ENCODE measurements around the gene UBAC2.
"Not testable (repeated sequence)": the region's sequence is repeated elsewhere in the genome, so short reads cannot be mapped to it uniquely, and the experiment has no call there.

The UBAC2 gene

DNA sequence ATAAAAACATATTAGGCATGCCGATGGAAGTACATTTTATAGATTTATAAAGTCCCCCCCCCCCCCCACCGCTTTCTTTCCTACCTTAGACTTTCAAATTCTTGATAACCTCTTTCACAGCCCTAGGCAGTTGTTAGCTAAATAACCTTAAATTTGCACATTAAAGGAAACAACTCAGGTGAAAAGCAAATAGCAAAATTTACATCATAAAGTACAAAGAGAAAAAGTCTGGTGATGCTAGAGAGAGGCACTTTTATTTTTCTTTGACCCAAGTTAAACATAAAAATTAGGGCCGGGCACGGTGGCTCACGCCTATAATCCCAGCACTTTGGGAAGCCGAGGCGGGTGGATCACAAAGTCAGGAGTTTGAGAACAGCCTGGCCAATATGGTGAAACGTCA, 15.0 kb upstream of the UBAC2 start:
- no peak for DNase-seq

DNA sequence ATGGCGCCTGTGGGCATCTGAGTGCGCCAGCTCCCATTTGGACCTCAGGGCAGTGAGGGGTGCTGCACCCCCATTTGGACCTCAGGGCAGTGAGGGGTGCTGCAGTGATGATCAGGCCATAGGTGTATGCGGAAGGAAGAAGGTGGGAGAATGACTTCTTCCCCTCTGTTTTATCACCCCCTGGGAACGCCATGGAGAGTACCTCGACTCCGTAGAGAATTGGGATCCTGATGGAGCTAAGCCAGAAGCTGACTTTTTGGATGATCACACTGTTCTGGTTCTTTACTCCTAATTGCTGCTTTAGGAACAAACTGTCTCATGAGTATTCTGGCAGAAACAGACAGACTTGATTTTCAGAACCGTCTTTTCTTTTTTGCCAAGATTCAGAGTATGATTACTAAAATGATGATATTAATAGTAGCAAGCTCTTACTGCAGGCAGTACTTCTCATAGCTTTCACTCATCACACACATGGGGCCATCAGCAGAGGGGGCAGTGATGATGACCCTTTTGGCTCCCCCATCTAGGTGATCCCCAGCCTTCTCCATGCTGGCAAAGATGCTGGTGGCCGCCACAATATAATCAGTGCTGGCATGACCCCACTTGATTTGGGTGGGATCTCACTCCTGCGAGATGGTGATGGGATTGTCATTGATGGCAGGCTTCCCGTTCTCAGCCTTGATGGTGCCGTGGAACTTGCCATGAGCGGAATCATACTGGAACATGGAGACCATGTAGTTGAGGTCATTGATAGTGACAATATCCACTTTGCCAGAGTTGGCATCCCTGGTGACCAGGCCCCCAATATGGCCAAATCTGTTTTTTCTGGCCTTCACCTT, 10.3 kb upstream of the UBAC2 start:
- DNase-seq = no peak

DNA sequence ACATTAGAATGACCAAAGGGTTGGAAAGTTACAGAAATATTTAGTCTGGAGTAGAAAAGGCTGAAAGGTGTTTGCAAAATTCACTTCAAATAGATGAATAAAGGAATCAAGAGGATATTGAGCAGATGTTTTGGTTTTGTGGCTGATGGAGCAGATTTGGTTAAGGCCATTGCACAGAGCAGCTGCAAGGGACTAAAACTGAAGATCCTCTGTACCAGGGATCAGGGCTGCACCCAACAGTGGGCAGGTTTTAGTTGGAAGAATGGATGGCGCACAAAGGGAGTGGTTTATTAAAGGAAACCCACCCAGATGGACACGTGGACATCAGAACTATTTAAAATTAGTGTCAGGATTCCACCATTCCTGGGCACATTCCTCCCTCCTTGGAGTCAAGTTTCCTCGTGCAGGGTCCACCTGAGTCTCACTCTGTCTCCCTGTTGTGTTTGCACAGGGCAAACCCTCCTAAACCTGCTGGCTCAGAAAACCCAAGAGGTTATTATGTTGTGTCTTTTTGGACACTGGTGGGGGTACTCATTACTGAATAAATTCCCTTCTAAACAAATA, 9.2 kb upstream of the UBAC2 start:
- DNase-seq = no peak

DNA sequence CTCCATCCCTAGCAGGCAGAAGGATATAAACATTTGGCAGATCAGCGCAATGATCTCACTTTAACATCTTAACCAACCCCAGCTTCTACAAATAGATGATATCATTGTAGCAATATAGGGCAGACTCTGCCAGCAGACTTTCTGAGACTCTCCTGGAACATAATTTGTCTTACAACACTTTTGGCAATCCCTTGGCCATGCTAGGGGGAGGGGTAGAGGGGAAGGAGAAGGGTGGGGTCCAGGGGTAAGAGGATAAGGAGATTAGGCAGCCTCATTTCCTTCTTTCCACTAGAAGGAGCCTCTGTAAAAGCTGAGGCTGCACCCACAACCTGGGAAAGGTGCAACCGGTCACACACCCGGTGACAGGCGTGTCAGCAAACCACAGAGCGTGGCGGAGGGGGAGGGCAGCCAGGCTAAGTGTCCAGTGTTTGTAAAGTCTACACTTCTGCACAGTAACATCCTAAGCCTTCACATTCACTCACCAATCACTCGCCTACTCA, 8.7 kb upstream of the UBAC2 start:
- no peak for DNase-seq

DNA sequence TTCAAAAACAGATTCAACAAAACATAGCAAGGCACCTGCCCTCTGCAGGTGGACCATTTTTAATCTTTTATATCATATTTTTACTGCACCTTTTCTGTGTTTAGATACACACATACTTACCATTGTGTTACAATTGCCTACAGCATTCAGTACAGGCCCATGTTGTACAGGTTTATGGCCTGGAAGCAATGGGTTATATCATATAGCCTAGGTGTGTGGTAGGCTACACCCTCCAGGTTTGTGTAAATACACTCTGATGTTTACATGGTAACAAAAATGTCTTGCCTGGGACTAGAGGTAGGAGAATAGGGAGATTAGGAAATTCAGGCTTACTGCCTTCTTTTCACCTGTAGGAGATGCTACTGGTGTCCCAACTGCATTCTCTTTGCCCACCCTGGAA, 8.2 kb upstream of the UBAC2 start:
- no peak for DNase-seq

DNA sequence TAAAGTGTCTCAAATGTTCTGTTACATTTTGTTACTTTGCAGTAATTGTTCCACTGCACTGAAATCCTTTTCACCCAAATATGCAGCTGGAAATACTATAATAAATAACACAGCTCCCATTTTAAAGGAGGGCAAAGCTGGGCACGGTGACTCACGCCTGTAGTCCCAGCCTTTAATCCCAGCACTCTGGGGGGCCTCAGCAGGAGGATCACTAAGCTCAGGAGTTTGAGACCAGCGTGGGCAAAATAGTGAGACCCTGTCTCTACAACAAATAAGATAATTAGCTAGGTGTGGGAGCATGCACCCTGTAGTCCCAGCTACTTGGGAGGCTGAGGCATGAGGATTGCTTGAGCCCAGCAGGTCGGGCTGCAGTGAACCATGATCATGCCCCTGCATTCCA, 7.5 kb upstream of the UBAC2 start:
- no peak for DNase-seq

DNA sequence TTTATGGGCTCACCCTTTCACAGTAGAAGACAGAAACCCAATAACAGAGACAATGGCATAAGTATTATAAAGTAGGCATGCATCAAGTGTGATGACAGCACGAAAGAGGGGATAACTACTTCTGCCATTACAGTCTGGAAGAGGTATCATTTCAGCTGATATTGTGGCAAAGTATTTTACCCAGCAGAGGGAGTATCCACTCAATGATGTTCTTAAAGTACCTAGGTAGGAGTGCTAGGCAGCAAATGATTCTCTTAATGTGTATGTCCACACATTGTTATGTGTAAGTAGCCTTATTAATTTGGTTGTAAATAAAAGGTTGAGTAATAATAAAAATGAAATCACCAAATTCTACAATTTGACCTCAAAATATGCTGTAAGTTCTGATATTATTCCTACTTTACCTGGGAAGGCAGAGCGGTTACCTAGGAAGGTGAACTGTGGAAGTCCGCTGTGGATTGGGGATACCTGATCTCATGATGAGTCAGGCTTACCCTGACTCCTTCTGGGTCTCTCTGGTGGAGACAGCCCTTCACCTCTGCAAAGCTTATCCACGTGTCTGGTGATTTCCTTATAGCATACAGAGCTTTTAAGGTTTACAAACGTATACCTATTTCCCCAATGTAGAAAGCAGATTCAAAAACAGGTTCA, 4.1 kb upstream of the UBAC2 start:
- DNase-seq = no peak

DNA sequence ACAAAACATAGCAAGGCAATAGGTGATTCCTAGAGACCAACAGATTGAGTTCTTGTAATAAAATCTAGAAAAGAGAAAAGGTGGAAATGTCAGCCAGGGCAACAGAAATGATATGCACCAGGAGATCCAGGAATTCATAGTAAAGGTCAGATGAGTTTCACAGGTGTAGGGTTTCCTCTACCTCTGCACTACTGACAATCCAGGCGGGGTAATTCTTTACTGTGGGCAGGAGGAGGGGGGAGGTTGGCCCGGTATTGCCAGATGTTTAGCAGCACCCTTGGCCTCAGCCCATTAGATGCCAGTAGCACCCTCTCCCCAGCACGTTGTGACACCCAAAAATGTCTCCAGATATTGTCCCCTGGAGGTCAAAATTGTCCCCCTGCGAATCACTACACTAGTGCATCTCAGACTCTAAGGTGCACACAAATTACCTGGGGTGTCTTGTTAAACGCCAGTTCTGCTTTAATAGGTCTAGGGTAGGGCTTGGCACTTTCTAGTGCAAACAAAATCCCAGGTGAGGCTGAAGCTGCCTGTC, 3.5 kb upstream of the UBAC2 start:
- DNase-seq = no peak

DNA sequence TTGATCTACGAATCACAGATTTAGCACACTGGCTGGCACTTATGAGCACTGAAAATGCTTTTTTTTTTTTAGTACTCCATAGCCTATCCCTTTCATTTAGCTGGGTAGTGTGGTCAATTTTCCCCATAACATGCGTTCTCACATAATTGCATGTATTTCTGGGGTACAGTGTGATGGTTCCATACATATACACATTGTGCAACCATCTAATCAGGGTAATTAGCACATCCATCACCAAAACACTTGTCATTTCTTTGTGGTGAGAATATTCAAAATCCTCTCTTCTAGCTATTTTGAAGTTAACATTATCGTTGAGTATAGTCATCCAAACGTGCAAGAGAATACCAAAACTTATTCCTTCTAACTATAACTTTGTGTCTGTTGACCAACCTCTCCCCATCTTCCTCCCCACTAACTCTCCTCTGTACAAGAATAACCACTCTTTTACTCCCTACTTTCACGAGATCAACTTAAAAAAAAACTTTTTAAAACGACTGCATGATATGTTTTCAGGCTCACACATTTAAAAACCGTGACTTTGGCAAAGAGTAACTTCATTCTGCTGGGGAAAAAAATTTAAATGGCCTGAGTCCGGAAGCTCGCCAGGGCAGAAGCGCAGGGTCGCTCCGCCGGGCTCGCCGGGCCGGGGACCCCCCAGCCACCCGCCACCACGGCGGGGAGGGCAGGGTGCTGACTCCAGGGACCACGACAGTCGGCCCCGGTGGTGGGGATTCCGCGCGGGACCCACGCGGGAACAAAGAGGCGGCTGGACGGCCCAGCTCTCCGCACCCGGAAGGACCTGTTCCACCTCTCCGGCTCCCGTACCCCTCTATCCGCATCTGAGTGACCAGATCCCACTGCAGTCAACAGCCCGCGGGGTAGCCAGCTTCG, 868 bp upstream of the UBAC2 start:
- peak in 8 of 51 donors; percentile 34 to 65 (median 44) for DNase-seq

DNA sequence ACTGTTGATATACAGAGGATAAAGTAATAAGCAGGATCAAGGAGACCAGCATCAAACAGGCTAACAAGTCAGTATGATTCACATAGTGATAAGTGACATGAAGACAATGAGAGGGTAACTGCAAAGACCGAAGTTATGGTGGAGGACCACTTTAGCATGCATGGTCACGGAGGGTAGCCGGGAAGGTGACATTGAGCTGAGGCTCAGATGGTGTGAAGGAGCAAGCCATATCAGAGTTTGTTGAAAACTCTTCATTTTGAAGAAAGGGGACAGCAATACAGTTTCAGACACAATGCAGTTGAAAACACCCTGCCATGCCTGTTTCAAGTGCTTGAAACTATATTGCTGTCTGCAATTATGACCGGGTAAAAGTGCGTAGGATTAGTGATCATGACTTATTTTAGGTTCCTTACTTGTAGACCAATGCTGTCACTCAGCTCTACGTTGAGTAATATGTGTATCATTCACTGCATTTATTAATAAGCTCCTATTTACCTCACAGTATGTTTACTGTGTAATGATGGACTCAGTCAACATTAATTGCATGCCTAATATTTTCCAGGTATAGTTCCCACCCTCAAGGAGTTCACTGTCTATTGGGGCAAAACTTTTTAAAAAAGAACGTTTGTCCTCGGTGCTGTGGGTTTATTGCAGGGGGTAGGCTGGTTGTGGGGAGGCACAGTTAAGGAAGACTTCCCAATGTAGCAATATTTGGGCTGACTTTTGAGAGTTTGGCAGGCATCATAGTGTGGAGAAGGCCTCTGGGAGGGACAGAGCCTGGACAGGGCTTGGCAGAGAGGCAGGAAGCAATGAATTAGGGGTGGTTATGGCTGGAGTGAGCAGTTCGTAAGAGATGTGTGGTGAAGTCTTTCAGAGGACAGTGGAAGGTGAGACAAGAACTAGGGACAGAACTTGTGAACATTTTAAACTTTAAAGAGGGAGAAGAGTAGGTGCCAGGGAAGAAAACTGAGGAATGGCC, 3.2 kb downstream of the UBAC2 start:
- no peak for DNase-seq

DNA sequence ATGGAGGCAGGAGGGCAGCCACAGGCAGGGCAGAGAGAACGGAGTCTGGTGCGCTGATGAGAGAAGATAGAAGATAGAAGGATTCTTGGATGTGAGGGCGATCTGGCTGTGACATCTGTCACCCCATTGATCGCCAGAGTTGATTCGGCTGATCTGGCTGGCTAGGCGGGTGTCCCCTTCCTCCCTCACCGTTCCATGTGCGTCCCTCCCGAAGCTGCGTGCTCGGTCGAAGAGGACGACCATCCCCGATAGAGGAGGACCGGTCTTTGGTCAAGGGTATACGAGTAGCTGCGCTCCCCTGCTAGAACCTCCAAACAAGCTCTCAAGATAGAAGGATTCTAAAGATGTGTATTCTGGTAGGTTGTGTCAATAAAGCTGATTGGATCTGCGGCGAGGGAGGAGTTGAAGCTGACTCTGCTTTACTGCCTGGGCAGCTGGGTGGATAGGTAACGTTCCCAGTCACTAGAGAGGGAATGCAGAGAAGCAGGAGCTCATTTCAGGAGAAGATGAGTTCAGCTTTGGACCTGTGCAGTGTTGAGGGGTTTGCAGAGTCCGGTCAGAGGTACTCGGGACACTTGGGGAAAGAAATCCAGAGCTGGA, 5.1 kb downstream of the UBAC2 start:
- no peak for DNase-seq

DNA sequence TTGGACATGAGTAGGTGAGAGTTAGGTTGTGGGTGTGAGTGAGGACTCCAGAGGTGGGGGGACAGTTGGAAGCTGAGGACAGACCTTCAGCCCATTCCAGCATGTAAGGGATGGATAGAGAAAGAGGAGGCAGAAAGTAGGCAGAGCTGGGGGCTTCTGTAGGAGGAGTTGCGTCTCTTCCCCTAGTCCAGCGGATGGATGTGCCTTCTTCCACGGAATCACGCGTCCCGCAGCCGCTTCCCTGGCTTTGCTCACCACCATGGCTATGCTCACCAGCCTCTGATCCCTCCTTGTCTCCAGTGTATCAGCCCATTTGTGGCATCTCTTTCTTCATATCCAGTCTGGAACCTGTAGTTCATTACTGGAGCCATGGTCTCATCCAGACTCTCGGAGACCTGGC, 5.6 kb downstream of the UBAC2 start:
- no peak for DNase-seq

DNA sequence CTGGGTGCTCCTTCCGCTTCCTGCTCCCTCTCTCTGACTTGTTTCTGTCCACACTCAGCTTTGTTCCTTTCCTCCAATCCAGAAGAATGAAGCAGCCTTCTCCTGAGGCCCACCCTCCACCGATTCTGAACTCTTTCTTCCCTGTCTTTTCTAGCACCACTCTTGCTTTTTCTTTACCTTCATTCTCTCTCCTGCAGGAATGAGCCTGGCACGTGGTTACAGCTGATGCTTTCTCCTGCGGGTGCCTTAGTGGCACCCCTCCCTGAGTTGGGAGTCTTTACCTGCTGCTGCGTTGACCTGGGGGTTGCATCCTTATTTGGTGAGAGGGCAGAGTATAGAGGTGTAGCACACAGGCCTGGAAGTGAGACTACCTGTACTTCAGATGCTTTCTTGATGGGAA, 6.2 kb downstream of the UBAC2 start:
- no peak for DNase-seq

DNA sequence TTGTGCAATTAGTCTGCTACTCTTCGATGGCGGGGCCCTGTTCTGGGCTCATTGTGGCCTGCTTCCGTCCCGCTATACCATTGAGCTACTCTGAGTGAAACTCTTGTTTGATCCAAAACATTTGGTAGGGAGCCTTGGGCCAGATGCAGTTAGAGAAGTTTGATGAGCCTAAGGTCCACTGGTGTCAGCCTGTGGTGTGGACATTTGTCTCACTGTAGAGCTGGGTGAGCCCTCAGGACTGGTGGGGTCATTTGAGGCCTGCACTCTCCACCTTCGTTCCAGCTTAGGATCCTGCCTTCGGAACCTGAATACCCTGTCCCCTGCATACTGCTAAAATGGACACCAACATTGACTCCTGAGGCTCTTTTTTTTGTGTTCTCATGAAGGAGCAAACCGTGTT, 6.9 kb downstream of the UBAC2 start:
- DNase-seq = no peak

DNA sequence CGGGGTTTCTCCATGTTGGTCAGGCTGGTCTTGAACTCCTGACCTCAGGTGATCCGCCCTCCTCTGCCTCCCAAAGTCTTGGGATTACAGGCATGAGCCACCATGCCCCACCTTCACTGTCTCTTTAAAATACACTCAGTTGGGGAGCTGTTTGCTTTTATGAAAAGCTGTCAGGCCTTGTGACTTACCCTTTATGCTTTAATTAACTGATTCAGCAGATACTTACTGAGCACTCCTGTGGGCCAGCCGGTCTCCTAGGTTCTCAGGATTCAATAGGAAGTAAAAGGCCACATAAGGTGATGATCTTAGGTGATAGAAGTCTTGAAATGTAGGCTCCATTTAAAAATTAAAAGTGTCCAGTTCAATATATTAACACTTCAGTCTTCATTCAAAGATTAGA, 7.5 kb downstream of the UBAC2 start:
- no peak for DNase-seq

DNA sequence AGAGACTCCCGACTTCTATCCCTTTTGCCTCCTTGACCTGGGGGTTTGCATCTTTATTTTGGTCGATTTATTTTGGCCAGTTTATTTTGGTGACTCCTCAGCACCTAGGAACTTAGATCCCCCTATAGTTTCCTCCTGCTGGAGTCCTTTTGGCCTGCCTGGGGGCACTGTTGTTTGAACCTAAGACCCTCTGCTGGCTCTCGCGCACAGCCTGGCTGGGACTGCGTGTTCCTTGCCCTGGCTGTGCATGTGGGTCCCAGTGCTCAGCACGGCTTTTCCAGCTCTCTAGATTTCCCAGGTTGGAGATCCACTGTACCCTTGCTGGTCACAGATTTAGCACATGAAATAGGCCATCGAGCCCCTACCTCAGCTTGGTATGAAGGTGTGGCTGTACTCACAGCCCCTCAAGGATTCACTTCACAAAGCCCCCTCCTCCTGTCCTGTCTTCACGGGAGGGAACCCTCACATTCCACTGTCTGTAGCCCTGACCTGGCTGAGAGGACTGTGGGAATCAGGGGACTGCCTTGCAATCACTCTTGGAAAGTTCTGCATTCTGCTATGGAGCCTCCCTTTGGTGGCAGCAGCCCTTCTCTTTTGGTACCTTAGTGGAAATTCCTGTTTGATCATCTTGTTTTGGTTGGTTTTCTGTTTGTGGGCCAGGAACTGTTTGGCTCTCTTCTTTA, 8.3 kb downstream of the UBAC2 start:
- no peak for DNase-seq

DNA sequence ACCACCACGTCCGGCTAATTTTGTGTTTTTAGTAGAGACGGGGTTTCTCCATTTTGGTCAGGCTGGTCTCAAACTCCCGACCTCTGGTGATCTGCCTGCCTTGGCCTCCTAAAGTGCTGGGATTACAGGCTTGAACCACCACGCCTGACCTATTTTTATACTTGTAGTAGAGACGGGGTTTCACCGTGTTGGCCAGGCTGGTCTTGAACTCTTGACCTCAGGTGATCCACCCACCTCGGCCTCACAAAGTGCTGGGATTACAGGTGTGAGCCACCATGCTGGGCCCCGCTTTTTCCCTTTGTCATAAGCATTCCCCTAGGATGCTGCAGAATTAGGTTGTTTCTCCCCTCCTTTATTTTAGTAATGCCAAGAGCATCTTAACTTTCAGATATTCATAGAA, 10.0 kb downstream of the UBAC2 start:
- DNase-seq = not testable (repeated sequence)

DNA sequence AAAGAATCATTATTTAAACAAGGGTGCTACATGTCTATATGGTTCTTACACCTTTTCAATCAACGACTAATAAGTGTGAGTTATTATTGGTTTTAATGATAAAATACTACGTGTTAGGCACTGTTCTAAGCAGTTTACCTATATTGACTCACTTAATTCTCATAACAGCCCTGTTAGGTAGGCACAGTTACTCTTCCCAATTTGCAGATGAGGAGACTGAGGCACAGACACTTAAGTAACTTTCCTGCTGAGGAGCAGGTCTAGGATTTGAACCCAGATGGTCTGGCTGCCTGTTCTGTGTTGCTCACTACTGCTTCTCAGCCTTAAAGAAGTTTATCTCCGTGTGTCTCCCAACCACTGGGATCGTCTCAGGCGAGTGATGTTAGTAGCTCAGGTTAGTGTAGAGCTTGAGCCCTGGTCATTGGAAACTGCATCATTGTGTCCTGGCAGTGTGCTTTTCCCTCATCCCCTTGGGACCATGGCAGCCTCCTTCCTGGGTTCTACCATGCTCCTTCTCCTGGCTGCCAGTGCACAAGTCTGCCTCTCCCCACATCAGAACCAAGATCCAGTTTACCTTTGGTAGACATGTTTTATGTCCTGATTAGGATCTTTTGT, 10.9 kb downstream of the UBAC2 start:
- no peak for DNase-seq

DNA sequence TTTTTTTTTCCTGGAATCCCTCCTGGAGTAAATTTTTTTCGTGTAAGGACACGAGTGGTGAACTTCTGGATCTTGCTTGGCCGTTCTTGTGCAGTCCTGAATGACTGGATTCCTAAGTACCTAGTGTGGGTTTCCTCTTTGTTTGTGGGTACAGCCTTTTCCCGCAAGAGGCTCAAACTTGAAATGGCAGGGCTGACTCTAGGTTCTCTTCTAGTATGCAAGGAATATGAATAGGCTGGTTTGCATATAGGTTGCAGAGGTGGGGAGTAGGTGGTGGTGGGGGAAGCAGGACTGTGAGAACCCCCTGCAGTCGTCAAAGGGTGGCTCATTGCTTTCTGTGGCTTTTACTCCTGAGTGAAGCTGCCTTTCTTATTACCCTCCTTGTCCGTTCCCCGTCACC, 13.6 kb downstream of the UBAC2 start:
- no peak for DNase-seq
